ENCODE measurements around the gene OR2K2.
"Not testable (repeated sequence)": the region's sequence is repeated elsewhere in the genome, so short reads cannot be mapped to it uniquely, and the experiment has no call there.

DNA sequence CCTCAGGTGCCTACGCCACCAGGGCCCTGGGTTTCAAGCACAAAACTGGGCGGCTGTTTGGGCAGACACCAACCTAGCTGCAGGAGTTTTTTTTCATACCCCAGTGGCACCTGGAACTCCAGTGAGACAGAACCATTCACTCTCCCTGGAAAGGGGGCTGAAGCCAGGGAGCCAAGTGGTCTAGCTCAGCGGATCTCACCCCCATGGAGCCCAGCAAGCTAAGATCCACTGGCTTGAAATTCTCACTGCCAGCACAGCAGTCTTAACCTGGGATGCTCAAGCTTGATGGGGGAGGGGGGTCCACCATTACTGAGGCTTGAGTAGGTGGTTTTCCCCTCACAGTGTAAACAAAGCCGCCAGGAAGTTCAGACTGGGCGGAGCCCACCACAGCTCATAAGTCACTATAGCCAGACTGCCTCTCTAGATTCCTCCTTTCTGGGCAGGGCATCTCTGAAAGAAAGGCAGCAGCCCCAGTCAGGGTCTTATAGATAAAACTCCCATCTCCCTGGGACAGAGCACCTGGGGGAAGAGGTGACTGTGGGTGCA lies 4.4 kb upstream of the OR2K2 start:
- TF ChIP-seq, protein P1, sequence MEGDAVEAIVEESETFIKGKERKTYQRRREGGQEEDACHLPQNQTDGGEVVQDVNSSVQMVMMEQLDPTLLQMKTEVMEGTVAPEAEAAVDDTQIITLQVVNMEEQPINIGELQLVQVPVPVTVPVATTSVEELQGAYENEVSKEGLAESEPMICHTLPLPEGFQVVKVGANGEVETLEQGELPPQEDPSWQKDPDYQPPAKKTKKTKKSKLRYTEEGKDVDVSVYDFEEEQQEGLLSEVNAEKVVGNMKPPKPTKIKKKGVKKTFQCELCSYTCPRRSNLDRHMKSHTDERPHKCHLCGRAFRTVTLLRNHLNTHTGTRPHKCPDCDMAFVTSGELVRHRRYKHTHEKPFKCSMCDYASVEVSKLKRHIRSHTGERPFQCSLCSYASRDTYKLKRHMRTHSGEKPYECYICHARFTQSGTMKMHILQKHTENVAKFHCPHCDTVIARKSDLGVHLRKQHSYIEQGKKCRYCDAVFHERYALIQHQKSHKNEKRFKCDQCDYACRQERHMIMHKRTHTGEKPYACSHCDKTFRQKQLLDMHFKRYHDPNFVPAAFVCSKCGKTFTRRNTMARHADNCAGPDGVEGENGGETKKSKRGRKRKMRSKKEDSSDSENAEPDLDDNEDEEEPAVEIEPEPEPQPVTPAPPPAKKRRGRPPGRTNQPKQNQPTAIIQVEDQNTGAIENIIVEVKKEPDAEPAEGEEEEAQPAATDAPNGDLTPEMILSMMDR (conservative IDR thresholded peaks at IDR 0.05): not testable (repeated sequence)
- TF ChIP-seq EZH2 (IDR thresholded peaks at IDR 0.05; ENCODE audit: low read depth): not testable (repeated sequence)

All from PC-9 (cell line).